ENCODE measurements around the gene TKT.

DNA sequence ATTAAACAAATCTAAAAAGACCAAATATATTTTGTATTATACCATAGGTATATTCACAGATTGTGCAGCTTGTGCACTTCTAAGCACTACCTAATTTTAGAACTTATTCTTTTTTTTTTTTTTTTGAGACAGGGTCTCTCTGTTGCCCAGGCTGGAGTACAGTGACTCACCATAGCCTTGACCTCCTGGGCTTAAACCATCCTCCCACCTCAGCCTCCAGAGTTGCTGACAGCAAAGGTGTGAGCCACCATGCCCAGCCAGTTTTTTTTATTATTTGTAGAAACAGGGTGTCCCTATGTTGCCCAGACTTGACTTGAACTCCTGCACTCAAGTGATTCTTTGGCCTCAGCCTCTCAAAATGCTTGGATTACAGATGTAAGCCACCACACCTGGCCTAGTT is 11.9 kb upstream of the TKT start:
- TF ChIP-seq, protein P1, sequence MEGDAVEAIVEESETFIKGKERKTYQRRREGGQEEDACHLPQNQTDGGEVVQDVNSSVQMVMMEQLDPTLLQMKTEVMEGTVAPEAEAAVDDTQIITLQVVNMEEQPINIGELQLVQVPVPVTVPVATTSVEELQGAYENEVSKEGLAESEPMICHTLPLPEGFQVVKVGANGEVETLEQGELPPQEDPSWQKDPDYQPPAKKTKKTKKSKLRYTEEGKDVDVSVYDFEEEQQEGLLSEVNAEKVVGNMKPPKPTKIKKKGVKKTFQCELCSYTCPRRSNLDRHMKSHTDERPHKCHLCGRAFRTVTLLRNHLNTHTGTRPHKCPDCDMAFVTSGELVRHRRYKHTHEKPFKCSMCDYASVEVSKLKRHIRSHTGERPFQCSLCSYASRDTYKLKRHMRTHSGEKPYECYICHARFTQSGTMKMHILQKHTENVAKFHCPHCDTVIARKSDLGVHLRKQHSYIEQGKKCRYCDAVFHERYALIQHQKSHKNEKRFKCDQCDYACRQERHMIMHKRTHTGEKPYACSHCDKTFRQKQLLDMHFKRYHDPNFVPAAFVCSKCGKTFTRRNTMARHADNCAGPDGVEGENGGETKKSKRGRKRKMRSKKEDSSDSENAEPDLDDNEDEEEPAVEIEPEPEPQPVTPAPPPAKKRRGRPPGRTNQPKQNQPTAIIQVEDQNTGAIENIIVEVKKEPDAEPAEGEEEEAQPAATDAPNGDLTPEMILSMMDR (IDR thresholded peaks at IDR 0.05) = no peak
- TF ChIP-seq POLR2A (IDR thresholded peaks at IDR 0.05) = no peak
